Stimulated activated CD4-positive, alpha-beta T cell treated with anti-CD3 and anti-CD28 coated beads, Interleukin-15, amount 100 ng/mL, for 24 hours (primary cell): ENCODE results near the gene NYNRIN.

ENCODE experiments used
- DNase-seq: peaks from one replicate; pipeline ENCODE4 v3.0.0-alpha.2; 2020

The NYNRIN gene

DNA sequence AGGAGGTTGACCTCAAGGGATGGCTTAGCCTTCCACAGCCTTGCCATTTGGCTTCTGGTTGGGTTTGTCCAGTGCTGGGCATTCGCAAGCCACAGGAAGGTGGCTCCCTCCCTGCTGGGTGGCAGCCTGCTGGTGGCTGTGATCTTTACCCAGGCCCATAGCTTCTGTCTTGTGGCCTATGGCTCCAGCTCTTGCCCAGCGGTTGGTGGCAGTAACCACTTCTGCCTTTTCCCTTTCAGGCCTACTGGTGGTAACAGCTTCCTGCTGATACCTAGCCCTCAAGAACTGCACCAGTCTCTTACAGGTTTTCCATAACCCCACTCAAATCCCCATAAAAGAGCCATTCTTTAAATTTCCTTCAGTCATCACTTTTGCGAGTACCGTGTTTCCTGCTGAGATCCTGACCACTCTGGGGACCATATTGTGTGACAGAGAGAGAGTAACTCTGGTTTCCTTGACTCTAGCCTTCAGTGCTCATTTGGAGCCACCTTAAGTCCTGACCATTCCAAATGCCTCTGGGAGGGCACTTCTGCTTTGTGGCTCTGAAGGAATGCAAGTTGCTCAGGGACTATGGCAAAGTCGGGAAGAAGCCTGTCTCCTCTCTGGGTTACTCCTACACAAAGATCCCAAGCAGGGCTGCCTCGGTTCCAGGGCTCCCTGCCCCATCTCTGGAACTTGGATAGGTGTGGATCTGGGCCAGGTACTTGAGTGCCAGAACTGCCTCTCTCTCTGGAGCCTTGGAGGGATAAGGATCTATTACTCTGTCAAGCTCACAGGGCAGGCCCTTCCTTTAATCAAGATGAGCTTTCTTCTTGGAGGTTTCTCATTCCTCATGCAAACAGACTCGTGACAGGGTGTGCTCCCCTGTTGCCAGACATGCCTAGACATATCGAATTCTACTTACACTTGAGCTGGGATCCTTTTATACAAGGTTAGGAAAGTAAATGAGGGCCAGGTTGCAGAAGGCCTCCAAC lies 2.9 kb upstream of the NYNRIN start:
- no peak for DNase-seq

DNA sequence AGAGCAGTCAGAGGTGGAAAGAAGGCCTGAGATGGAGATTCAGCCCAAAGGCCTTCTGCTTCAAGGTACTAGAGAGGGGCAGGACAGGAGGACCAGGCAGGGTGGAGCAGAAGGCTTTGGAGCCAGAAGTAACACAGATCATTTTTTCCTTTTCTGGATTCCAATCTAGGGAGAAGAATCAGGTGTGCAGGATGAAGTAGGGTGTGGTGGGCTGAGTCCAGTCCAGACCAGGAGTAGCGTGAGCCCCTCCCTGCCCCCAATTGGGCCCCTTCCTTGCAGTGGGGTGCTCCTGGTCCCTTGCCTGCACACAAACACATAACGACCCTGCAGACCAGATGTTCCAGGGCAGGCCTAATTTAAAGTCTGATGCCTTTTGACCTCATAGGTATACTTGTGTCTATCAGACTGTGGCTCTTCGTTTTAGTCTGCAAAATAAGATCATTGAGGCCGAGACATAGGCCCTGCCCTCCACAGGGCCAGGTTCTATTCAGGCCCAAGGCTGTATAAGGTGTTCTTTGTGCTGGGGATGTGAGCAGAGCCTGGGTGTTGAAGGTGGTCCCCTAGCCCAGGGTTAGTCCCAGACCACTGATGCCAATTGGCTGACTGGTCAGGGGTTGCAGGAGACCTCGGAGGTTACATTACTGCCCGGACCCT lies 1.0 kb upstream of the NYNRIN start:
- no peak for DNase-seq

DNA sequence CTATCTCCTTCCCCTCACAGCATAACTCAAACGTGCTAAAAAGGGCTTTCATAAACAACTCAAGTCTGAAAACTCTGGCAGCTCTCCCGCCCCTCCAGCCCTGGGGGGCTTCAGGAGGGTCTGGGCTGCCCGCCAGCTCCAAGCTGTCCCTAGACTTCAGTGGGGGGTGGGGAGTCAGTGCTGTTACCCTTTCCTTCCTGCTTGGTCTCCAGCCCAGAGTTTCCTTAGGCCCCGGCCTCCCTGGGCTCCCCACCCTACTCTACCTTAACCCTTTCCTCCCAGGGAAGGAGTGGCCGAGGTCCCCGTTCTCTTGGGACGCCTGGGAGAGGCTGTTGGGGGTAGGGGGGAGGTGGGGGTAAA lies 530 bp upstream of the NYNRIN start:
- no peak for DNase-seq

DNA sequence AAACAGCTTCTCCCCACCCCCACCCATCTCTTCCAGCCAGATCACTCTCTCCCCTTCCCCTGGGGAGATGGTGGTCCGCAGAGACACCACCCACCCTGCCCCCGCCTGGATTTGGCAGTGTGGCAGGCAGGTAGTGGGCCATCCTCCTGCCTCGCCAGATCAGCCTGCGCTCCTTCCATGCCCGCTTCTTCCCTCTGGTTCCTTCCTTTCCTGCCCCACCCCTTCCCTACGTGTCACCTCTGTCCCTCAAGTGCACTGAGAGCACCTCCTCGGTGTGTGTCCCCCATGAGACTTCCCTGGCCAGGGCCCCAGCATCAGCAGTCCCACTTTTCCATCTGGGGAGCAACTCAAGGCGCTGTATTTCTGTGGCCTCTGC lies 632 bp downstream of the NYNRIN start:
- DNase-seq: no peak

DNA sequence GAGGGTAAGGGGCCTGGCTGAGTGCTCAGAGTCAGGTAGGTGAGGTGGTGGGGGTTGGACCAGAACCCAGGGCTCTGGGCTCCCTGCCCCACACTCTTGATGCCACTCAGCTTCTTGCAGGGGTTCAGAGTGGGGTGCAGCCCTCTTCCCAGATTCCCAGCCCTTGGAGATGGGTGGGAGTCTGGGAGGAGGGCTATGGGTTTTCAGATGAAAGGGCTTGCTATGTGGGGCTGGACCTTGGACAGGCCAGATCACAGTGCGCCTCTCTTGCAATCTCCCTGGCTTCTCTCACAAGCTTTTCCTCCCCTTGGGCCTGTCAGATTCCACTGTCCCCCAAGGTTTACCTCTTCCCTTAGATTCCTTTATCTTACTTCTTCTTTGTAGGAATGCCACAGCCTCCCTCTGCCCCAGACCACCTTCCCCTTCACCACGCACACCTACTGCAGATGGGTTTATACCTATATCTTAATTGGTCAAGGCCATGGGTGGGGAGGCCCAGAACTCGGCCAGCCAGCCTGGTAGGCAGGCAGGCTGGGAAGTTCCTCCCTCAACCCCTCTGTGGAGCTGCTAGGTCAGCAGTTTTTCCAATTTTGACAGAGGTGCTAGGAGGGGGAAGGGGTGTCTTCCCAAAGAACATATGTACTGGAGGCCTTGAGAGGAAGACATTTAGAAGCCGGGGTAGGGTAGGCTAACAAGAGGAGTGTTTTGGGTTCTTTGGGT lies 1.4 kb downstream of the NYNRIN start:
- no peak for DNase-seq

DNA sequence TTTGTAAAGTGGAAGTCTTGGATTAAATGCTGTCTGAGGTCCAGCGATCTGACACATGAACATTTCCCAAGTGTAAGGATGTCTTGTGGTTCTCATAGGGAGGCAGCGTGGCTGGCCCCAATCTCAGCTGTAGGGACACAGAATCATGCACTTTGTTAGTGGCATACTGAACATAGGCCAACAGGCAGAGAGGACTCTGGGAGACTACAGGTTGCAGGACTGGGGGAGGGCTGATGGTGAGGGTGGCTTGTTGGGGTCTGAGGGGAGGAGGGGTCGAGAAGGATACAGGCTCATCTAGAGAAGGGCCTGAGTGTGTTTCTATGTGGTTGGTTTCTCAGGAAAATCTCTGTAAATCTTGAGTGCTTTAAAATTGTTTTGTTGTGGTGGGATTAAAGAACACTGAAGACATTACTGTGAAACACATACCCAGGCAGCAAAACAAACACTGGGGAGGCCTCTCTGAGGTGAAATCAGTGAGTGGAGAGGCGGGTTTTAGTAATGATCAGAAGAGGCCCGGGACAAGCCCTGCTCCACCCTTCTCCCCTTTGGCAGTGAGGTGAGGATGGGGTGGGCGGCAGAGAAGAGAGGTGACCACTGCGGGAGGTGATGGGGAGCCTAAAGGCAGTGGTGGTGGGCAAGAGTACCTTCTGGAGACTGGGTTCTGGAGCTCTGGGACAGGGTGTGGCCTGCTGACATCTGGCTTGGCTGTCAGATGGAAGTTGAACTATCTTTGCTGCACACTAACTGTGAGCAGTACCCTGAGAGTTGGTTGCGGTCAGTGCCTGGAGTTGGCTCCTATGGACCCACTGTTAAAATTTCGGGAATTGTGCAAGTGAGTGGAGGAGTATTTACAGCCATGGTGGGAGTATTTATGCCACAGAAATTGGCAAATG lies 3.3 kb downstream of the NYNRIN start:
- no peak for DNase-seq

DNA sequence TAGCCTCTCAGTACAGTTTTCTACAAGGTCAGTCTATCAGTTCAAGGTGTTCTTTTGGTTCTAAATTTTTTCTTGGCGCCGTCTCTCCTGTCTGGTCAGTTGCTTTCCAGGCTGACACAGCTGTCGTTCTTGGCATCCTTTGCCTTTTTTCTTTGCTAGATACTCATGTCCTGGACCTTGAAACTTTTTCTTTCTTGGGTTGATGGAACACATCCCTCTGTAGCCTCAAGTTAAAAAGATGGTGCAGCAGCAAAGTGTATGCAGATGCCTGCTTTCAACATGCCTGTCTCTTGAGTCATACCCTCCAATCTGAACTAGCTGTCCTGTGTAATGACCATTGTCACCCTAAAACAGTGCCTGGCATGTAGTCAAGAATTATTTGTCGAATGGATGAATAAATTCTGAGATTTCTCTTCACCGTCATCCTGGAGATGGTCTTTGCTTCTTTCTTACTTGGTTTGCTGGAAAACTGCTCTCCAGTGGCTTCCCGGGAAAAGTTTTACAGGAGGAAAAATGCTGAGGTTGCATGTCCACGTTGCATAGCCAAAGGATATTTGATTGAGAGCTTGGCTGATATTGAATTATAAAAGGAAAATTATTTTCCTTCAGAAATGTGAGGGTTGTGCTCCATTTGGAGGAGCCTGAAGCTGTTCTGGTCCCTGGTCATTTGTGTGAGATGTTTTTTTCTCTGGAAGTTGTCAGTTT lies 4.6 kb downstream of the NYNRIN start:
- DNase-seq: no peak

DNA sequence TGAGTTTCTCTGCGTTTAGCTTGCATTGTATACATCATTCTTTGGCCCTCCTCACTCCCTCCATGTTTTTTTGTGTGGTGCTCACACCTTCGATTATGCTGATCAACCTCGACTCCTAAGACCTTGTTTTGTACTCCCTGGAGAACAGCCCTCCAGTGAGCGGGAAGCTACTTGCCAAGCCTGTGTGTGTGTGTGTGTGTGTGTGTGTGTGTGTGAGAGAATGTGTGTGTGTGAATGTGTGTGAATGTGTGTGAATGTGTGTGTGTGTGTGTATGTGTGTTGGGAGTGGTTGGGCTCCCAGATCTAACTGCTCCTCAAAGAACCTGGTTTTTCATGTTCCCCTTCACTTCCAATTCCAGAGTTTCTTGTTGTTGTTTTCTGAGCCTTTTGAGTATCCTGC lies 6.0 kb downstream of the NYNRIN start:
- DNase-seq: no peak

DNA sequence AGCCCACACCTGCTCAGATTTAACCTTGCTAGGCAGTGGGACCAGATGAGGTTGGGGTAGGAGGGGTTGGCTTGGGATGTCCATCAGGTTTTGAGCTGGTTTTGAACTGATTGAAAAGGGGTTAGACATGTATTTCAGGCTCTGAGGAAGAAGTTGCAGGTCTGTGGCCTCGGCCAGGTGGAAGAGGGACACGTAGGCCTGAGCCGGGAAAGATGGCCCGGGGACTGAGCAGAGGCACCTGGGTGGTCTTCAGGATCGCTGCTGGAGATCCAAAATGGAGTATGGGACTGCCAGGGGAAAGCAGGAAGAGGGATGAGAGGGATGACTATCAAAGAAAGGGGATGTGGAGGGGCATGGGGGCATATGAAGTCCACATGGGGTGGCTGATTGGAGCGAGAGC lies 7.6 kb downstream of the NYNRIN start:
- DNase-seq: no peak

DNA sequence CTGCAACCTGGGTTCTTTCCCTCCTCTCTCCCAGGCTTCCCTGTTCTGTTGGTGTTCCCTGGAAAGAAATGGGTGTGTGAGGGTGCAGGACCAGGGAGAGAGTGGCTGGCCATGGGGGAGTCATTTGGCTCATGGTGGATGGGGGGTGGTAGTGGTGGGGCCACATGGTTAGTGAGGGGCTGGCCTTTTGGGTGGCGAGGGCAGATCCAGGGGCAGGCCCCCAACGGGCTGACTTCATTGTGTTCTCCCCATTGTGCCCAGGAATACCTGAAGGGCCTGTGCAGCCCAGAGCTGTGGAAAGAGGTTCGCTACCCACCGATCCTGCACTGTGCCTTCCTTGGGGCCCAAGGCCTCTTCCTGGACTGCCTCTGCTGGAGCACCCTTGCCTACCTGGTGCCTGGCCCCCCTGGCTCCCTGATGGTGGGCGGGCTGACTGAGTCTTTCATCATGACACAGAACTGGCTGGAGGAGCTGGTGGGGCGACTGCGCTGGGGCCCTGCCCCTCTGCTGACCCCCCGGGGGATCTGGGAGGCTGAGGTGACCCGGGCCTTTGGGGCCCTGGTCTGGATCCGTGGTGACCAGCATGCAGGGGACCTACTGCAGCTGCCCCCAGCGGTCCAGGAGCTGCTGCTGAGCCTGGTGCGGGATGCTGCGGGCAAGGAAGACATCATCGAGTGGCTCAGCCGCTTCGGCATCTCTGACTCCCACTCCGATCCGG lies 9.0 kb downstream of the NYNRIN start:
- DNase-seq: no peak

DNA sequence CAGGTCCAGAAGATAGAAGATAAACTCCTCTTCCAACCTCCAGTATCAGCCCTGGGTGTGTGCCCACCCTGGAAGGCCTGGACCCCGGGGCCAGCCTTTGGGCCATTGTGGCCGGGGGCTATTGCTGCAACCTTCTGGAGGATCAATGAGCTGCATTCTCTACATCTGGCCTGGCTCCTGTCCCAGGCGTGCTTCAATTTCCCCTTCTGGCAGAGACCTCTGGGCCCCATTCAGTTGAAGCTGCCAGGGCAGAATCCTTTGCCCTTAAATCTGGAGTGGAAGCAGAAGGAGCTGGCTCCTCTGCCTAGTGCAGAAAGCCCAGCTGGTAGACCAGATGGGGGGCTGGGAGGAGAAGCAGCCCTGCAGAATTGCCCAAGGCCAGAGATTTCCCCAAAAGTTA lies 10.0 kb downstream of the NYNRIN start:
- DNase-seq: no peak

DNA sequence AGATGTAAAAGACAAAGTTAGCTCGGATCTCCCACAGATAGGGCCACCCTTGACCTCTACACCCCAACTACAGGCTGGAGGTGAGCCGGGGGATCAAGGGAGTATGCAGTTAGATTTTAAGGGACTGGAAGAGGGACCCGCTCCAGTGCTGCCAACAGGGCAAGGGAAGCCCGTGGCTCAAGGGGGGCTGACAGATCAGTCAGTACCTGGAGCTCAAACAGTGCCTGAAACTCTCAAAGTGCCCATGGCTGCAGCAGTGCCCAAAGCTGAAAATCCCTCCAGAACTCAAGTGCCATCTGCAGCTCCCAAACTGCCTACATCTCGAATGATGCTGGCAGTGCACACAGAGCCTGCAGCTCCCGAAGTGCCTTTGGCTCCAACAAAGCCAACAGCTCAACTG lies 10.4 kb downstream of the NYNRIN start:
- no peak for DNase-seq

DNA sequence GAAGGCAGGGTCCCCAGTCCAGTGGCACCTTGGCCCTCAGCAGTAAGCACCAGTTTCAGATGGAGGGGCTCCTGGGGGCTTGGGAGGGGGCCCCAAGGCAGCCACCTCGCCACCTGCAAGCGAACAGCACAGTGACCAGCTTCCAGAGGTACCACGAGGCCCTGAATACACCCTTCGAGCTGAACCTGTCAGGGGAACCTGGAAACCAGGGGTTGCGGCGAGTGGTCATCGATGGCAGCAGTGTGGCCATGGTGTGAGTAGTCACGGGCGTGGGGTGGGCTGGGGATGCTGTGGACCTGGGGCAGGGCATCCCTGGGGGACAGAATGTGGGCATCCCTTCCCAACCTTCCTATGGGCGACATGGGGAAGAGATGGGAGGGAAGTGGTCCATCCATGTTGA lies 11.2 kb downstream of the NYNRIN start:
- DNase-seq: no peak

DNA sequence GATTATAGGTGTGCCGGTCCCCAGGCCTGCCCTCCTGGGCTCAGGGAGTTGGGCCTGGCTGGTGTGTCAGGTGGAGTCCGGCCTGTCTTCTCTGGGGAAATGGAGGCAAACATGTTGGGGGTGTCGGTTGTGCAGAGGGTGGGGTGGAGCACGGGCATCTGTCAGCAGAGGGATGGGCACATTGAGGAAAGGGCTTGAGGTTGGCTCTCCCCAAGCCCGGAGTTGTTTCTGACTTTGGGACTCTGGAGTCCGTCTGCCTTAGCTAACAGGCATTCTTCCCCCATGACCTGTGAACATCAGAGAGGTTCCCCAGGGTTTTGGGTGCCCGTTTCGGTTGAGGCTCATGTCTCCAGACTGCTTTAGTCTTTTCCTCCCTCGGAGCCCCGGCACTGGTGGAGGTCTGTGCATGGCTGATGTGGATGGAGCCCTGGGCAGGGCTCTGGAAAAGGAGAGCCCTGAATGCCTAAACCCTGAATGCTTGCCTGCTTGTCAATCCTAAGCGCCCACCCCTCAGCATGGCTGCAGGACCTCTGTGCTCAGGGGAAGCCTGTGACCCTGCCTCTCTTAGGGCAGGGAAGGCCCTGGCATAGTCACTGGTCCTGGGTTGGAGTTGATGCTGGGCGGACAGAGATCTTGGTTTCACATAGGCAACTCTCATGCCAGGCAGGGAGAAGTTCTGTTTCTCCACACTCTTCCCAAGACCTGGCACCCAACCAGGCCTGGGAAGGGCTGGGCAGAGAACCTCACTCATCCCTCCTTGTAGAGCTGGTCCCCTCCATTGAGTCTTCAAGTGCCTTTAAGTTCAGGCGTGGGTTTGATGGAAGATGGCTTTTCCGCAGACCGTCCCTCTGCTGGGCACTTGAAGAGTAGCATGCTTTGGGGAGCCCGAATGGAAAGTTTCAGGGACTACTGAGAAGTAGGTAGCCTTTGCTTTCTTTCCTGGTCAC lies 12.9 kb downstream of the NYNRIN start:
- peak; percentile 40 for DNase-seq

DNA sequence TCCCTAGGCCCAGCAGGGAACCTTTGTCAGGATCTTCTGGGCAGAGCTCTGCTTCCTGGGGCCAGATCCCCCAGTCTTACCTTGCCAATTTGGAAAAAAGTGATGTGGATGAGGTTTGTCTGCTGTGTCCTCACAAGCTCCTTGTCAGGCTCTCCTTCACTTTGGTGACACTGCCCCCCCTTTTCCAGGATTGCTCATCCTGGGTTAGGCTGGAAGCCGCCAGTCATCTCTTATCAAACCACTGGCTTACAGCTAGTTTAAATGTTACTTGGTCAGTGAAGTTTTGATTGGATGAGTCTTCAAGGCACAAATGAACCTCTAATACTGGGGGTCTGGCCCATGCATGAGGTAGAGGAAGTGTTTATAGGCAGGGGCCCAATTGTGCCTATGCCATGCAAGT lies 15.3 kb downstream of the NYNRIN start:
- no peak for DNase-seq

DNA sequence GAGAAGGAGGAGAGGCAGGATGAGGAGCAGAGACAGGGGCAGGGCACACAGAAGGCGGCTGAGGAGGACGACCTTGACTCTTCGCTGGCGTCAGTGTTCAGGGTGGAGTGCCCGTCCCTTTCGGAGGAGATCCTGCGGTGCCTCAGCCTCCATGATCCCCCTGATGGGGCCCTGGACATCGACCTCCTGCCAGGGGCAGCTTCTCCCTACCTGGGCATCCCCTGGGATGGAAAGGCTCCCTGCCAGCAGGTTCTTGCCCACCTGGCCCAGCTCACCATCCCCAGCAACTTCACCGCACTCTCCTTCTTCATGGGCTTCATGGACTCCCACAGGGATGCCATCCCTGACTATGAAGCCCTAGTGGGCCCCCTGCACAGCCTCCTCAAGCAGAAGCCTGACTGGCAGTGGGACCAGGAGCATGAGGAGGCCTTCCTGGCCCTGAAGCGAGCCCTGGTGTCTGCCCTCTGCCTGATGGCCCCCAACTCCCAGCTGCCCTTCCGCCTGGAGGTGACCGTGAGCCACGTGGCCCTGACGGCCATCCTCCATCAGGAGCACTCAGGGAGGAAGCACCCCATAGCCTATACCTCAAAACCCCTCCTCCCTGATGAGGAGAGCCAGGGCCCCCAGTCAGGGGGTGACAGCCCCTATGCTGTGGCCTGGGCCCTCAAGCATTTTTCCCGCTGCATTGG lies 16.1 kb downstream of the NYNRIN start:
- DNase-seq: no peak

DNA sequence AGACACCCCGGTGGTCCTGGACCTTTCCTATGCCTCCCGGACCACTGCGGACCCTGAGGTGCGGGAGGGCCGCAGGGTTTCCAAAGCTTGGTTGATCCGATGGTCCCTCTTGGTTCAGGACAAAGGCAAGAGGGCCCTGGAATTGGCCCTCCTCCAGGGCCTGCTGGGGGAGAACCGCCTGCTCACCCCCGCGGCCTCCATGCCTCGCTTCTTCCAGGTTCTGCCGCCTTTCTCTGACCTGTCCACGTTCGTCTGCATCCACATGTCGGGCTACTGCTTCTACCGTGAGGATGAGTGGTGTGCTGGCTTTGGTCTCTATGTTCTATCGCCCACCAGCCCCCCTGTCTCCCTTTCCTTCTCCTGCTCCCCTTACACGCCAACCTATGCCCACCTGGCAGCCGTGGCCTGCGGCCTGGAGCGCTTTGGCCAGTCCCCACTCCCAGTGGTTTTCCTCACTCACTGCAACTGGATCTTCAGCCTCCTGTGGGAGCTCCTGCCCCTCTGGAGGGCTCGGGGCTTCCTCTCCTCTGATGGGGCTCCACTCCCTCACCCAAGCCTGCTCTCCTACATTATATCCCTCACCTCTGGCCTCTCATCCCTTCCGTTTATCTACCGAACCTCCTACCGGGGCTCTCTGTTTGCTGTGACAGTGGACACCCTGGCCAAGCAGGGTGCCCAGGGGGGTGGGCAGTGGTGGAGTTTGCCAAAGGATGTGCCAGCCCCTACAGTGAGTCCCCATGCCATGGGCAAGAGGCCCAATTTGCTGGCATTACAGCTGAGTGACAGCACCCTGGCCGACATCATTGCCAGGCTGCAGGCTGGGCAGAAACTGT lies 16.8 kb downstream of the NYNRIN start:
- no peak for DNase-seq

DNA sequence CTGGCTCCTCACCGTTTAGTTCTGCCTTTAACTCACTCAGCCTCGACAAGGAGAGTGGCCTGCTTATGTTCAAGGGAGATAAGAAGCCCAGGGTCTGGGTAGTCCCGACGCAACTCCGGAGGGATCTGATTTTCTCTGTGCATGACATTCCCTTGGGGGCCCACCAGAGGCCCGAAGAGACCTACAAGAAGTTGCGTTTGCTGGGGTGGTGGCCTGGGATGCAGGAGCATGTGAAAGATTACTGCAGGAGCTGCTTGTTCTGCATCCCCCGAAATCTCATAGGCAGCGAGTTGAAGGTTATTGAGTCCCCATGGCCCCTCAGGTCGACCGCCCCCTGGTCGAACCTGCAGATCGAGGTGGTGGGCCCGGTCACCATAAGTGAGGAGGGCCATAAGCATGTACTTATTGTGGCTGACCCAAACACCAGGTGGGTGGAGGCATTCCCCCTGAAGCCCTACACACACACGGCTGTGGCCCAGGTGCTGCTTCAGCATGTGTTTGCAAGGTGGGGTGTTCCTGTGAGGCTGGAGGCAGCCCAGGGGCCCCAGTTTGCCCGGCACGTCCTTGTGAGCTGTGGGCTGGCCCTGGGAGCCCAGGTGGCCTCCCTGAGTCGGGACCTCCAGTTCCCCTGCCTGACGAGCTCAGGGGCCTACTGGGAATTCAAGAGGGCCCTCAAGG lies 17.6 kb downstream of the NYNRIN start:
- no peak for DNase-seq
